HG02943 (cell line): ENCODE data around the gene UTP18.
"Not testable (repeated sequence)": the region's sequence is repeated elsewhere in the genome, so short reads cannot be mapped to it uniquely, and the experiment has no call there.

Source experiments
- ATAC-seq: cut with Tn5 transposase; IDR thresholded peaks from one replicate; pipeline ENCODE4 v1.9.1; 2021; ENCODE audit warnings: mild to moderate bottlenecking, low read depth, moderate library complexity; ENCODE audit not compliant: unreplicated experiment

The UTP18 gene

DNA sequence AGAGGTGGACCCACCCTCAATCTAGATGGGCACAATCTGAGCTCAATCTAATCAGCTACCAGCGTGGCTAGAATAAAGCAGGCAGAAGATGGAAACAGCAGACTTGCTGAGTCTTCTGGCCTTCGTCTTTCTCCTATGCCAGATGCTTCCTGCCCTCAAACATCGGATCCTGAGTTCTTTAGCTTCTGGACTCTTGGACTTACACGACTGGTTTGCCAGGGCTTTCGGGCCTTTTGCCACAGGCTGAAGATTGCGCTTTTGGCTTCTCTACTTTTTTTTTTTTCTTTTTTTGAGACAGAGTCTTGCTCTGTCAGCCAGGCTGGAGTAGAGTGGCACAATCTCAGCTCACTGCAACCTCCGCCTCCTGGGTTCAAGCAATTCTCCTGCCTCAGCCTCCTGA lies 65.1 kb downstream of the UTP18 start:
- ATAC-seq = no peak

DNA sequence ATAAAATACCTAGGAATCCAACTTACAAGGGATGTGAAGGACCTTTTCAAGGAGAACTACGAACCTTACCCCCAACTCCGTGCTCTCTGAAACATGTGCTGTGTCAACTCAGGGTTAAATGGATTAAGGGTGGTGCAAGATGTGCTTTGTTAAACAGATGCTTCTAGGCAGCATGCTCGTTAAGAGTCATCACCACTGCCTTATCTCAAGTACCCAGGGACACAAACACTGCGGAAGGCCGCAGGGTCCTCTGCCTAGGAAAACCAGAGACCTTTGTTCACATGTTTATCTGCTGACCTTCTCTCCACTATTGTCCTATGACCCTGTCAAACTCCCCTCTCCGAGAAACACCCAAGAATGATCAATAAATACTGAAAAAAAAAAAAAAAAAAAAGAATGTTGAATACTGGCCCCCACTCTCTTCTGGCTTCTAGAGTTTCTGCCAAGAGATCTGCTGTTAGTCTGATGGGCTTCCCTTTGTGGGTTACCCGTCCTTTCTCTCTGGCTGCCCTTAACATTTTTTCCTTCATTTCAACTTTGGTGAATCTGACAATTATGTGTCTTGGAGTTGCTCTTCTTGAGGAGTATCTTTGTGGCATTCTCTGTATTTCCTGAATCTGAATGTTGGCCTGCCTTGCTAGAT lies 70.6 kb downstream of the UTP18 start:
- ATAC-seq = not testable (repeated sequence)

DNA sequence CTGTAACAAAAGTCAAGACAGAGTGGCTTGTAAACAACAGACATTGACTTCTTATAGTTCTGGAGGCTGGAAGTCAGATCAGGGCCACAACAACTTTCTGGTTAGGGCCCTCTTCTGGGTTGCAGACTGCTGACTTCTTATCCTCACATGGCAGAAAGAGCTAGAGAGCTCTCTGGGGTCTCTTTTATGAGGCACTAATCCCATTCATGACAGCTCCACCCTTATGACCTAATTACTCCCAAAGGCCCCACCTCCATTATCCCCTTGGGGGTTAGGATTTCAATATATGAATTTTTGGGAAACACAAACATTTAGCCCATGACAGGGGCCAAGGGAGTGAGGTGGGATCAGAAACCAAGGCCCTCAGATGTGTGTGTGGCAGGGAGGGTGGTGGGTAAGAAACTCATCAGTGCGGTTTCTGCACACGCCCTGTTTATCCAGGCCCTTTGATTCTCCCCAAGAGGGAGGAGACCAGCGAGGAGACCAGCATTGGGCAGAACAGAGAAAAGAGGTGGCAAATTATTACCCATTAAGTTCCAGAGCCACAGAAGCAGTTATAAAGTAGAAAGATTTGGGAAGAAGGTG lies 74.8 kb downstream of the UTP18 start:
- no peak for ATAC-seq

DNA sequence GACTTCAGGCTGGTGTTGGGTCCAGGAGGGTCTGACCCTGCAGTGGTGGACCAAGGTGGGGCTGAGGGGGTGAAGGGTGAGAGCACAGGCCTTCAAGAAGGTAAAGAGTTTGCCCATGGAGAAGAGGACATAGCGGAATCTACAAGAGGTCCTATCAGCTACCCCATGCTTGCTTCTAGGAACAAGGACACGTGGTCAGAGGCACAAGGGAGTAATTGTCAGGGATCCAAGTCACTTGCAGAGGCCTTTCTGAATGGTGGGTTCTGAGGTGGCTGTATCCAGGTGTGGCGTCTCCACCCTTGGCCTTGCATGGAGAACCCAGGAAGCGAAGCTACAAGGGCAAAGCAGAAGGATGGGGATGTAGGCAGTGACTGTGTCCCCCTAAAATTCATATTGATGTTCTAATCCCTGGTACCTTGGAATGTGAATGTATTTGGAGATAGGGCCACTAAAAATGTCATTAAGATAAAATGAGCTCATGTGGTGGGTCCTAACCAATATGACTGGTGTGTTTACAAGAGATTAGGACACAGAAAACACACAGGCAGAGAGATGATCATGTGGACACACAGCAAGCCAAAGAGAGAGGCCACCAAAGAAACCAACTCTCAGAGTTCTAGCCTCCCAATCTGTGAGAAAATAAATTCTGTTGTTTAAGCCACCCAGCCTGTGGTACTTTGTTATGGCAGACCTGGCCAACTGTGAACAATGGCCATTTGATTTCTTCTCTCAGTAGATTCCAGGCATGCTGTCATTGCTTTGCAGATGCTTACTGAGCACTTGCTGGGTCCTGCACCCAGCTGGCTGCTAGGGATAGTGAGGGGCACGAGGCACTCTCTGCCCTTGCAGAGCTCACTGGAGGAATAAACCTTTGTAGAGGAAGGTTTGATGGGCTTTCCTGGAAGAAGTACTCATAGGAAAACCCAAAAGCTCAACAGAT lies 75.8 kb downstream of the UTP18 start:
- ATAC-seq = no peak

DNA sequence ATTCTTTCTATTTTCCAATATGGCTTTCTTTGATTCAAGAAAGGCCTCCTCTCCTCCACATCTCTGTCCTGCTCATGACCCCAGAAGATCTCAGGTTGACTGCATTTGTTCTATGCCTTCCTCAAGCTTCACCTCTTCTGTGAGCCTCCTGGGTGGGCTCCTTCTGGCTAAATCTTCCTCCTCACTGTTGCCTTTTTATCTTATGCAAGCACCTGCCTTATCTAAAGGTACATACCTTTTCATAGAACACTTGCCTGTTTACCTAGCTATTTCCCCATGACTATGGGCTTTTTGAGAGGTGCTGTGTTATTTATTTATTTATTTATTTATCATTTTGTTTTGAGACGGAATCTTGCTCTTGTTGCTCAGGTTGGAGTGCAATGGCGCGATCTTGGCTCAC lies 81.1 kb downstream of the UTP18 start:
- no peak for ATAC-seq

DNA sequence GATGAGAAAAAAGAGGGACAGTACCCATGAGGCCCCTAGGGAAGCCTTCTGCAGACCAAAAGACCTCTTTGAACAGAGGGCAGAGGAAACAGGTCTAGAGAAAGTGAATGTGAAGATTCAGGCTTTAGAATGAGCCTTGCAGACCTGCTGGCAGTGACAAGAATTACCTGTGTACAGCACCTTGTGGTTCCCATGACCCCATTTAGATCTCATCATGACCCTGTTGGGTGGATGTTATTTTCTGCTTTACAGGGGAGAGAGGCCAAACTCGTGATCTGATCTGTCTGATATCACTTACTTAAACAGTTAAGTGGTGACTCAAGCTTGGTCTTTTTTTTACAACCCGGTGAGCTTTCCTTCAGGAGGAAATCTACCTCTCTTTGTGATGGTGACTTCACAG lies 81.9 kb downstream of the UTP18 start:
- ATAC-seq = no peak

DNA sequence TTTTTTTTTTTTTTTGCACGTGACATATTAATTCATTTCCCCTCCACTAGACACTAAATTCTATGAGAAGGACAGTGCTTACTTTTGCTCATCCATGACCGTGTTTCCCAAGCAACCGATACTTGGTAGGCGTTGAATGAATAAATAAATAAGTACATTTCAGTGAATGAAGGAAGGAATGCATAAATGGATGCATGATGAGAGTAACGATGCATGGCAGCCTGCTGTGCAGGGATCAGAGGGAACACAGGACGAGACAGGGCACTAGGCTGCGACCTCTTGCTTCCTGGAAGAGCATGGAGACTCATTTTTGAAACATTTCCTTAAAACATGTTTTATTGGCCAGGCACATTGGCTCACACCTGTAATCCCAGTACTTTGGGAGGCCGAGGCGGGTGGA lies 84.2 kb downstream of the UTP18 start:
- ATAC-seq = no peak

DNA sequence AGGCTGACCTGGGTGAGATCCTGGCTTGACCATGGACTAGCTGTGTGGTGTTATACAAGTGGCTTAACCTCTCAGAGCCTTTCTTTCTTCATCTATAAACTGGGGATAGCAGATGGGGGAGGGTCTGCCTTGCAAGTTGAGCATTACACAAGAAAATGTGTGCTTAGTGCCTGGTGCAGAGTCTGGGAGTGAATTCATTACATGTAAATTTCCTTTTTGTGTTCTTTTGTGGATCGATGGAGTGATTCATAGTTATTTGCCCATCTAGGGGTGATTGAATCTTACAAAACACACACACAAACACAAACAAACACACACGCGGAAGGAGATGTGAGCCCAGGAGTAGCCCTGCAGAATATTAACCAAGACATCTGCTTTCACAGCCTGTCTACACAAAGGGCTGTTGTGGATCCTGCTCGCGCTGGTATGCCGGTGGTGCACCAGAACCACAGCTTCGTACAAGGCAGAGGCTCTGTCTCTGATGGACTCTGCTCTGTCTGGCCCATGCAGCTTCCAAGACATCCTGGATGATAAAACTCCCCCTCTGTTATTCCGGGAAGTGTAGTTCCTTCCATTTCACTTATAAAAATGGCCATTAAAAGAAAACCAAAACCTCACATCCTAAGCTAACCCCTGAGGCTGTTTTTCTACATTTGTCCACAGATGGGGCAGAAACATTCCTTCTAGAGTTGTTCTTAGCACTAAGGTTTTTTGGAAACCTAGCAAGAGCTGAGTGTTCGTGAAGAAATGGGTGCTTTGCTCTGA lies 86.1 kb downstream of the UTP18 start:
- no peak for ATAC-seq
